HUES48 (cell line): ENCODE data around the gene SLC35E4.
"Not testable (repeated sequence)": the region's sequence is repeated elsewhere in the genome, so short reads cannot be mapped to it uniquely, and the experiment has no call there.

Source experiments
- H3K27ac ChIP-seq: one replicate; pipeline ENCODE4 v1.7.0; 2013; ENCODE audit warnings: low read depth, low read length, inconsistent platforms
- H3K27me3 ChIP-seq: 2 replicates; pipeline ENCODE4 v1.6.1; 2013; ENCODE audit warnings: mild to moderate bottlenecking, low read length; ENCODE audit not compliant: control insufficient read depth, insufficient read depth
- H3K36me3 ChIP-seq: 2 replicates; pipeline ENCODE4 v1.6.1; 2013; ENCODE audit warnings: low read length; ENCODE audit not compliant: control insufficient read depth, insufficient read depth
- H3K4me1 ChIP-seq: 2 replicates; pipeline ENCODE4 v1.6.1; 2013; ENCODE audit warnings: mild to moderate bottlenecking, low read length; ENCODE audit not compliant: control insufficient read depth, insufficient read depth
- H3K4me3 ChIP-seq: 2 replicates; pipeline ENCODE4 v1.5.1; 2013; ENCODE audit warnings: mild to moderate bottlenecking, low read depth, low read length
- H3K9ac ChIP-seq: 2 replicates; pipeline ENCODE4 v1.6.1; 2013; ENCODE audit warnings: mild to moderate bottlenecking, low read depth, low read length, moderate library complexity
- H3K9me3 ChIP-seq: 2 replicates; pipeline ENCODE4 v1.6.1; 2013; ENCODE audit warnings: low read length; ENCODE audit not compliant: control insufficient read depth, insufficient read depth

The SLC35E4 gene, protein sequence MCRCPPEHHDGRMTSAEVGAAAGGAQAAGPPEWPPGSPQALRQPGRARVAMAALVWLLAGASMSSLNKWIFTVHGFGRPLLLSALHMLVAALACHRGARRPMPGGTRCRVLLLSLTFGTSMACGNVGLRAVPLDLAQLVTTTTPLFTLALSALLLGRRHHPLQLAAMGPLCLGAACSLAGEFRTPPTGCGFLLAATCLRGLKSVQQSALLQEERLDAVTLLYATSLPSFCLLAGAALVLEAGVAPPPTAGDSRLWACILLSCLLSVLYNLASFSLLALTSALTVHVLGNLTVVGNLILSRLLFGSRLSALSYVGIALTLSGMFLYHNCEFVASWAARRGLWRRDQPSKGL

DNA sequence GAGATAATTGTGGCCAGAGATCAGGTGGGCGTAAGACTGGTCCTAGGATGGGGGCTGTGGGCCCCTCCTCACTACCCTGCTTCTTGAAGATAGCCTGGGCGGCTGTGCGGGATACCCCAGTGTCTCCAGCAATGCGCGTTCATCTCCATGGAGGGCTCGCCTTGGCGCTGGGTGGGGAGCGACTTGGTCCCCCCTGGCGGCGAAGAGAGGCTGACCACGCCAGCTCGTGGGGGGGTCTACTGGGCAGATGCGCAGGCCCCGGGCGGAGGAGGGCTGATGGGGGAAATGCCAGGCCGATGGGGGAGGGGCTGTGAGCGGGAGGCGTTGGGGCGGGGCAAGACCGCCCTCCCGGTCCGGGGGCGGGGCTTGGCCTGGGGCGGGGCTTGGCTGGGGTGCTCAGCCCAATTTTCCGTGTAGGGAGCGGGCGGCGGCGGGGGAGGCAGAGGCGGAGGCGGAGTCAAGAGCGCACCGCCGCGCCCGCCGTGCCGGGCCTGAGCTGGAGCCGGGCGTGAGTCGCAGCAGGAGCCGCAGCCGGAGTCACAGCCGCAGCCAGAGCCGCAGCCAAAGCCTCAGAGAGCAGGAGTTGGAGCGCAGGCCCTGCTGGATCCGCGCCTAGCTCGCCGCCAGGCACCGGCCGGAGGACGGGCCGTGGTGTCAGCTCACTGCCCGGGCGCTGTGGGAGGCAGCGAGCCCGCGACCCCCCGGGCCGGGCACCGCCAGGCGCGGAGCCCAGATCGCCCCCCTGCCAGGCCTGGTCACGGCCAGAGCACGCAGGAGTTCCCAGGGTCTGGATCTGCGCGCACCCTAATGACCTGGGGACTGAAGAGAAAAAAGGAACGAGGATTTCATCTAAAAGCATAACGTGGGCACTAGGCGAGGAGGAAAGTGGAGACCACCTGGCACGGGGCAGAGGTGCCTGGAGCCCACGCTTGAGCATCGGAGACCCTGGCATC is at the start of gene SLC35E4:
Gene SLC35E4, plus strand, starts transcription at position 509 of the 953 bp plus-strand sequence. CDS start 670 bp downstream, outside the sequence.
- Histone ChIP-seq H3K27me3 (peaks cover 3% of the 10 kb centered on the region; the same call in 1 of the 2 replicates), H3K27ac (peak within 1 kb of the TSS; percentile 19), H3K9me3 (no peaks in the 10 kb centered on the region), H3K4me1 (peaks cover 15% of the 10 kb centered on the region; the same call in 1 of the 2 replicates), H3K36me3 (no peaks in the 10 kb centered on the region), H3K9ac (no peak within 1 kb of the TSS), H3K4me3 (peak within 1 kb of the TSS; percentile 69)

DNA sequence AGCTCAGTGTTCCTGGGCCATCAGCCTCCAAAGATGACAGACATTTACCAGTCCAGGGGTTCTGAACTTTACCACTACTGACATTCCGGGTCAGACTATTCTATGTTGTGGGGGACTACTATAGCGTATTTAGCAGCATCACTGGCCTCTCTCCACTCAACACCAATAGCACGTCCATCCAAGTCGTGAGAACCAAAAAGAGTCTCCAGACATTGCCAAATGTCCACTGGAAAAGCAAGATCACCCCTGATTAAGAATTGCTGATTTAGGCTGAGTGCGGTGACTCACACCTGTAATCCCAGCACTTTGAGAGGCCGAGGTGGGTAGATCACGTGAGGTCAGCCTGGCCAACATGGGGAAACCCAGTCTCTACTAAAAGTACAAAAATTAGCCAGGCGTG is 49.2 kb upstream of the SLC35E4 start:
- H3K9ac ChIP-seq, result no peak overlapping the region
- H3K36me3 ChIP-seq, result peaks cover 85% of the 10 kb centered on the region
- no peaks in the 10 kb centered on the region for H3K9me3 ChIP-seq
- H3K27ac ChIP-seq, result no peak overlapping the region
- H3K4me3 ChIP-seq, result no peak overlapping the region
- no peaks in the 10 kb centered on the region for H3K4me1 ChIP-seq
- H3K27me3 ChIP-seq, result no peaks in the 10 kb centered on the region

DNA sequence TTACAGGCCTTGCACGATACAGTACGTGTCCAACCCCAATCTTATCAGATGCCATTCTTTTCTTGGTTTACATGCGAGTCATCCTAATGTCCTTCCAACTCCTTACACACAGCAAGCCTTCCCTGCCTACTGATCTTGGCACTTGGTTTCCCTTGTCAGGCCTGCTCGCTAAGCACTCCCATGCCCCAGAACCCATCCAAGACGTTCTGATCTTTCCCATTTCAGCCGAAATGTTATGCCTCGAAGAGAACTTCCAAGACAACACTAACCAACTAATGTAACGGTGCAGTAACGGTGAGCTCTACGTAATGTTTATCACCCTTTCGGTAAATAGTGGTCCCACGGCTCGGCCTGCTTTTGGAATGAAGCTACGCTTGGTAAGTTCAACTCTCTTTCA is 44.4 kb upstream of the SLC35E4 start:
- H3K4me3 ChIP-seq, result peak overlapping the region; percentile 94
- no peaks in the 10 kb centered on the region for H3K9me3 ChIP-seq
- H3K27me3 ChIP-seq, result peaks cover 8% of the 10 kb centered on the region; the same call in 1 of the 2 replicates
- H3K4me1 ChIP-seq, result no peaks in the 10 kb centered on the region
- H3K36me3 ChIP-seq, result peaks cover 38% of the 10 kb centered on the region
- peak overlapping the region; percentile 84 for H3K9ac ChIP-seq
- peak overlapping the region; percentile 84 for H3K27ac ChIP-seq

DNA sequence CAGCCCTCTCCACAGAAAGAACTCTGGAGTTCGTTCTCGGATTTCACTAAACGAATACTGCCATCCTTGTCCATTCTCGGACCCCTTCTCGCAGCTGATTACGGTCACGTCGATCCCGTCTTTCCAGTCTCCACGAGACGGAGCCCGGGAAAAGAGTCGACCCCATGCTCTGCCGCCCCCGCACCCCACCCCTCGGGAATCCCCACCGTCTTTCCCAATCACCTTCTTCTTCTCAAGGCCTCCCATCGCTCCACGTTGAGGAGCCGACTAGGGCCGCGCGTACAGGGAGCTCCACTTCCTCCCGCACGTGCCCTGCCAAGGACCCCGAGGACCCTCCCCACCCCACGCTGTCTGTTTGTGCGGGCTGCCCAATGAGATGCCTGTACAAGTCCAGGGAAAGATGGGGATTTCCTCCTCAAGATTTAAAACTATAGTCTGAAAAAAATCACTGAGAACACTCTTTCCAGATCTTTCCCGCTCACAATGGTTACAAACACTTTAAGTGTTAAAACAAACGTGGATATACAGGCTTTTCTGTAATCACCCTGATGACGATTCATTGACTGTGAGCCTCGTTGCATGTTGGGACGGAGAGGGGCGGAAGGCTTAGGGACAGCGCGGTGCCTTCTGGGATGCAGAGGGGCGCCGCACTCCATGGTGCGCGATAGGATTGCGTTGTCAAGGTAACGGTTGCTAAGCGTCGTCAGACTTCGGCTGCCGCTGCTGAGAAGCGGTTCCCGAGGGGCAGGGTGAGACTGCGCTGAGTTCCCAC is 43.8 kb upstream of the SLC35E4 start, which contains the start of gene PES1:
Gene PES1, minus strand, starts transcription at position 323 of the 772 bp plus-strand sequence. Its CDS starts 77 bp downstream, at position 246.
- peaks cover 32% of the 10 kb centered on the region for H3K36me3 ChIP-seq
- H3K4me1 ChIP-seq, result no peaks in the 10 kb centered on the region
- H3K4me3 ChIP-seq, result peak within 1 kb of the TSS; percentile 94

DNA sequence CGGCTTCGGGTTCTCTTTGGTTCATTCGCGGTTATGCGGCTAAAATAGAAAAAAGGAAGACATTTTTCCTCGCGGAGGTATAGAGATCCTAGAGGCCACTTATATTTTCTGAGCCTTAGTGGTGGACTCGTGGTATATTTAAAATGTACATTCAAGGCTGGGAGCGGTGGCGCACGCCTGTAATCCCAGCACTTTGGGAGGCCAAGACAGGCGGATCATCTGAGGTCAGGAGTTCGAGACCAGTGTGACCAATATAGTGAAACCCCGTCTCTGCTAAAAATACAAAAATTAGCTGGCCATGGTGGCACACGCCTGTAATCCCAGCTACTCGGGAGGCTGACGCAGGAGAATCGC is 43.2 kb upstream of the SLC35E4 start:
- not testable (repeated sequence) for H3K4me3 ChIP-seq, H3K4me1 ChIP-seq, H3K27ac ChIP-seq

More for the DNA sequence above, 43.8 kb upstream of the SLC35E4 start, which contains the start of gene PES1:
- H3K27ac ChIP-seq, result peak within 1 kb of the TSS; percentile 84
- peaks cover 8% of the 10 kb centered on the region; the same call in 1 of the 2 replicates for H3K27me3 ChIP-seq
- H3K9ac ChIP-seq, result peak within 1 kb of the TSS; percentile 84
- no peaks in the 10 kb centered on the region for H3K9me3 ChIP-seq

DNA sequence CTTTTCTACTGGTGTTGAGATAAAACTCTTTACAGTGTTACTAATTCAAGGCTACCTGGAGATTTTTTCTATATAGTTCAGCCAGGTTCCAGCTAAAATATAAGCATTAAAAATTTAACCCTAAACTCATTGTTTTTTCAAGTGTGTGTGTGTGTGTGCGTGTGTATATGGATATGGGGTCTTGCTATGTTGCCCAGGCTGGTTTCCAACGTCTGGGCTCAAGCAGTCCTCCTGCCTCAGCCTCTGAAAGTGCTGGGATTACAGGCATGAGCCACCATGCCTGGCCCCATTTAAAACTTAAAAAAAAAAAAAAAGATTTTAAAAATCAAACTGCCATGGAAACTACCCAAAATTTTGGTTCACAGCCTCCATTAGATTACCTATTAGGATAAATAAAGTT is 39.4 kb upstream of the SLC35E4 start:
- no peaks in the 10 kb centered on the region for H3K36me3 ChIP-seq
- H3K27me3 ChIP-seq, result peaks cover 8% of the 10 kb centered on the region; the same call in 1 of the 2 replicates
- no peaks in the 10 kb centered on the region for H3K4me1 ChIP-seq
- H3K9me3 ChIP-seq, result no peaks in the 10 kb centered on the region
- no peak overlapping the region for H3K9ac ChIP-seq
- H3K4me3 ChIP-seq, result no peak overlapping the region
- H3K27ac ChIP-seq, result no peak overlapping the region

More for the DNA sequence above, 43.2 kb upstream of the SLC35E4 start:
- H3K9ac ChIP-seq, H3K9me3 ChIP-seq, H3K27me3 ChIP-seq: not testable (repeated sequence)
- peaks cover 27% of the 10 kb centered on the region for H3K36me3 ChIP-seq

DNA sequence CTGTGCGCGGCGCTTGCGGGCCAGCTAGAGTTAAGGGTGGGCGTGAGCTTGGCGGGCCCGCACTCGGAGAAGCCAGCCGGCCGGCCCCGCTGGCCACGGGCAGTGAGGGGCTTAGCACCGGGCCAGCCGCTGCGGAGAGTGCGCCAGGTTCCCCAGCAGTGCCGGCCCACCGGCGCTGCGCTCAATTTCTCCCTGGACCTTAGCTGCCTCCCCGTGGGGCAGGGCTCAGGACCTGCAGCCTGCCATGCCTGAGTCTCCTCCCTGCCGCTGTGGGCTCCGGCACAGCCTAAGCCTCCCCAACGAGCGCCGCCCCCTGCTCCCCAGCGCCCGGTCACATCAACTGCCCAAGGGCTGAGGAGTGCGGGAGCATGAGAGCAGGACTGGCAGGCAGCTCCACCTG is 38.7 kb upstream of the SLC35E4 start:
- Histone ChIP-seq H3K4me3 (no peak overlapping the region), H3K9ac (no peak overlapping the region), H3K27me3 (peaks cover 8% of the 10 kb centered on the region; the same call in 1 of the 2 replicates), H3K9me3 (no peaks in the 10 kb centered on the region), H3K4me1 (no peaks in the 10 kb centered on the region), H3K36me3 (no peaks in the 10 kb centered on the region), H3K27ac (no peak overlapping the region)

DNA sequence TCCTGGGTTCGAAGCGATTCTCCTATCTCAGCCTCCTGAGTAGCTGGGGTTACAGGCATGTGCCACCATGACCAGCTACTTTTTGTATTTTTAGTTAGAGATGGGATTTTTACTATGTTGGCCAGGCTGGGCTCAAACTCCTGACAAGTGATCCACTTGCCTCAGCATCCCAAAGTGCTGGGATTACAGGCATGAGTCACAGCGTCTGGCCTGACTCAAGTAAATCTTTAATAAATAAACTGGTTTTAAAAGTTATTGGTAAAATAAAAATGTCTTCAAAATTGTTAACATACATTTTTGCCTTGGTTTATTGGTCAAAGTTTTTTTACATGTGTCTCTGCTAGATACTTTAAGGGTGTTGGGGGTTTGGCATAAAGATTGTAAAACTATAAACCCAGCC is 36.6 kb upstream of the SLC35E4 start:
- H3K27me3 ChIP-seq, result 0 out of 2 replicates have a peak, but pooled peaks cover under 1% of the 10 kb centered on the region
- no peaks in the 10 kb centered on the region for H3K36me3 ChIP-seq
- no peaks in the 10 kb centered on the region for H3K9me3 ChIP-seq
- no peak overlapping the region for H3K9ac ChIP-seq
- H3K27ac ChIP-seq, result no peak overlapping the region
- H3K4me3 ChIP-seq, result no peak overlapping the region
- H3K4me1 ChIP-seq, result no peaks in the 10 kb centered on the region

DNA sequence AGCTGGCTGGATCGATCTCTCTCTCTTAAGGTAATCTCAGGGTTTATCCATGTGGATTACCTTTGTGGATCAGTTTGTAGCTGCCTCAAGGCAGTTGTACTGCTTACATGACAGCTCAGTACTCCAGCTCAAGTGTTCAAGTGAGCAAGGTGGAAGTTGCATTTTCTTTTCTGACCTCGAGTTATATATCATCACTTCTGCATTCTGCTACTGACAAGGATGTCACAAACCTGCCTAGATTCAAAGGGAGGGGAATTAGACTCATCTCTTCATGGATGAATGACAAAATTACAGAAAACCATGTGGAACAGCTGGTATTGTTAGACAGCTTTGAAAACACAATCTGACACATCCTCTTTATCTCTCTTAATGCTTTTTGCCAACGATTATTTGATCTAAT is 34.7 kb upstream of the SLC35E4 start:
- Histone ChIP-seq H3K9ac (no peak overlapping the region), H3K9me3 (no peaks in the 10 kb centered on the region), H3K4me1 (peaks cover 8% of the 10 kb centered on the region), H3K27me3 (no peaks in the 10 kb centered on the region), H3K36me3 (no peaks in the 10 kb centered on the region), H3K4me3 (no peak overlapping the region), H3K27ac (no peak overlapping the region)

DNA sequence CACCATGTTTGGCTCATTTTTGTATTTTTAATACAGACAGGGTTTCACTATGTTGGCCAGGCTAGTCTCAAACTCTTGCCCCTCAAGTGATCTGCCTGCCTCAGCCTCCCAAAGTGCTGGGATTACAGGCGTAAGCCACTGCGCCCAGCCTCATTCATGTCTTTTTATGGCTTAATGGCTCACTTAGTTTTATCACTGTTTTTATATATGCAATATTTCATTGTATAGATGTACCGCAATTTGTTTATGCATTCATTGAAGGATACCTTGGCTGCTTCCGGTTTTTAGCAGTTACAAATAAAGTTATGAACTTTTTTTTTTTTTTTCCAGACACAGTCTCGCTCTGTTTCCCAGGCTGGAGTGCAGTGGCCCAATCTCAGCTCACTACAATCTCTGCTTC is 34.1 kb upstream of the SLC35E4 start:
- Histone ChIP-seq H3K9ac (no peak overlapping the region), H3K4me3 (no peak overlapping the region), H3K36me3 (no peaks in the 10 kb centered on the region), H3K27ac (no peak overlapping the region), H3K27me3 (no peaks in the 10 kb centered on the region), H3K9me3 (no peaks in the 10 kb centered on the region), H3K4me1 (peaks cover 8% of the 10 kb centered on the region)
